Sigmoid colon (tissue), 4 donors: ENCODE measurements around the gene AHSP.

Experiments
- EP300 ChIP-seq, 4 donors: sonication (generic); formaldehyde crosslinking; IDR thresholded peaks; one replicate each; pipeline ENCODE4 v1.6.1; 2017; ENCODE audit warnings: antibody characterized with exemption in 4 of 4
- POLR2A ChIP-seq, 2 donors: fragments of 450-650 bp; IDR thresholded peaks; one replicate each; pipeline ENCODE4 v1.6.1; 2016; ENCODE audit warnings: antibody characterized with exemption in 2 of 2, mild to moderate bottlenecking in 2 of 2, moderate library complexity in 2 of 2
- TF ChIP-seq, protein P1 (sequence below), 4 experiments: fragments of 450-650 bp in 3 of 4; fragments of 200-600 bp in 1 of 4; IDR thresholded peaks; one replicate each; pipeline ENCODE4 v1.5.1; 2016 to 2019; ENCODE audit warnings: antibody characterized with exemption in 4 of 4, mild to moderate bottlenecking in 3 of 4, moderate library complexity in 2 of 4

DNA sequence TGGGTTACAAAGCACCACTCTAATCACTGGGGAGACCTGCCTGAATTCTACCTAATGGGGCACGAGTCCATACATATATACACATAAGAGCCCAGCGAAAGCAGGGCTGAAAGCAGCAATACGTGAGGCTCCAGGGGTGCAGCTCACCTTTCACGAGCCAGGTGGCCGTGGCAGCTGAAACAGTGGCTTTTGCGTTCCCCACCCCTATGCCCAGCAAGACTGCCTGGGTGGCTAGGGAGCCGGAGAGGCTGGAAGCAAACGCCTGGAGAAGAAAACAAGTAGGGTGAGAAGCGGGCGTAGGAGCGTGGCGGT, 20.1 kb upstream of the AHSP start:
- TF ChIP-seq, protein P1, sequence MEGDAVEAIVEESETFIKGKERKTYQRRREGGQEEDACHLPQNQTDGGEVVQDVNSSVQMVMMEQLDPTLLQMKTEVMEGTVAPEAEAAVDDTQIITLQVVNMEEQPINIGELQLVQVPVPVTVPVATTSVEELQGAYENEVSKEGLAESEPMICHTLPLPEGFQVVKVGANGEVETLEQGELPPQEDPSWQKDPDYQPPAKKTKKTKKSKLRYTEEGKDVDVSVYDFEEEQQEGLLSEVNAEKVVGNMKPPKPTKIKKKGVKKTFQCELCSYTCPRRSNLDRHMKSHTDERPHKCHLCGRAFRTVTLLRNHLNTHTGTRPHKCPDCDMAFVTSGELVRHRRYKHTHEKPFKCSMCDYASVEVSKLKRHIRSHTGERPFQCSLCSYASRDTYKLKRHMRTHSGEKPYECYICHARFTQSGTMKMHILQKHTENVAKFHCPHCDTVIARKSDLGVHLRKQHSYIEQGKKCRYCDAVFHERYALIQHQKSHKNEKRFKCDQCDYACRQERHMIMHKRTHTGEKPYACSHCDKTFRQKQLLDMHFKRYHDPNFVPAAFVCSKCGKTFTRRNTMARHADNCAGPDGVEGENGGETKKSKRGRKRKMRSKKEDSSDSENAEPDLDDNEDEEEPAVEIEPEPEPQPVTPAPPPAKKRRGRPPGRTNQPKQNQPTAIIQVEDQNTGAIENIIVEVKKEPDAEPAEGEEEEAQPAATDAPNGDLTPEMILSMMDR (IDR thresholded peaks at IDR 0.05): no peak
- TF ChIP-seq EP300 (IDR thresholded peaks at IDR 0.05) (no peak), POLR2A (IDR thresholded peaks at IDR 0.05) (no peak)
